Transverse colon (tissue), 4 donors: Measurements from ENCODE around the gene TSPYL6. TPM values are rescaled to one million over a fixed set of nuclear protein-coding genes. Genes with fewer than 3 reads are reported as not detected.
A peak's percentile ranks its signal among the peaks of the same experiment; 100 is the strongest.

Experiments used
- DNase-seq: peaks from one replicate; pipeline ENCODE4 v3.0.0-alpha.2; 2019
- H3K27ac ChIP-seq, 4 donors: fragments of 200-600 bp; sonication (generic); 2 replicates each; pipeline ENCODE4 v1.5.1; 2016 to 2018; ENCODE audit warnings: inconsistent platforms in 4 of 4
- H3K27me3 ChIP-seq: fragments of 200-600 bp; sonication (generic); 2 replicates; pipeline ENCODE4 v1.5.1; 2017; ENCODE audit warnings: inconsistent platforms
- H3K36me3 ChIP-seq, 4 donors: fragments of 200-600 bp; sonication (generic); 2 replicates each; pipeline ENCODE4 v1.5.1; 2017 to 2019; ENCODE audit warnings: inconsistent platforms in 4 of 4
- H3K4me1 ChIP-seq, 4 donors: fragments of 200-600 bp; sonication (generic); 2 replicates each; pipeline ENCODE4 v1.5.1; 2017 to 2020; ENCODE audit warnings: inconsistent platforms in 4 of 4
- H3K4me3 ChIP-seq, 4 donors: fragments of 200-600 bp; sonication (generic); 1 replicate in 1 of 4; 2 replicates in 3 of 4; pipeline versions ENCODE4 v1.5.1 to v1.6.1; 2017 to 2019; ENCODE audit warnings: inconsistent platforms in 4 of 4
- H3K9me3 ChIP-seq, 2 donors: fragments of 200-600 bp; sonication (generic); 2 replicates each; pipeline ENCODE4 v1.5.1; 2017 to 2019; ENCODE audit warnings: inconsistent platforms in 2 of 2
- EP300 ChIP-seq: sonication (generic); formaldehyde crosslinking; IDR thresholded peaks from one replicate; pipeline ENCODE4 v1.6.1; 2017; ENCODE audit warnings: antibody characterized with exemption, low read depth
- POLR2A ChIP-seq: fragments of 450-650 bp; IDR thresholded peaks from one replicate; pipeline ENCODE4 v1.6.1; 2016; ENCODE audit warnings: antibody characterized with exemption, mild to moderate bottlenecking, moderate library complexity
- POLR2AphosphoS5 ChIP-seq, 3 donors: sonication (generic); formaldehyde crosslinking; IDR thresholded peaks; one replicate each; pipeline ENCODE4 v1.6.1; 2016; ENCODE audit warnings: antibody characterized with exemption in 3 of 3
- WGBS, 2 donors: methylation state at CpG; one replicate each; pipeline ENCODE4 v1.1.5; 2018; ENCODE audit warnings: low coverage in 1 of 2; 5-methylcytosine and 5-hydroxymethylcytosine counted together
- in situ Hi-C, 4 donors: fragments of 200-750 bp; cut with MboI; loops; one replicate each; pipeline versions ENCODE4 v1.15.0 to v1.15.1; 2017; ENCODE audit warnings: low sequenced_read_pairs in 3 of 4, low pct_ligation_motif_present in 1 of 4, low pct_unique_long_range_greater_than_20kb in 1 of 4
- intact Hi-C: fragments of 100-400 bp; cut with DNase I; formaldehyde crosslinking; loops from one replicate; pipeline ENCODE4 v1.15.1; 2023; ENCODE audit warnings: low total_unique reads
- total RNA-seq, 4 donors: library from RNA; depleted of rRNA; stranded (reverse); fragments of >200 nt; gene quantifications; one replicate each; pipeline ENCODE4 v1.1.0, GENCODE V29; 2016
- TF ChIP-seq, protein P1 (sequence below), 5 experiments: fragments of 200-600 bp in 3 of 5; fragments of 450-650 bp in 2 of 5; sonication (generic) in 3 of 5; IDR thresholded peaks; 1 replicate in 2 of 5; 2 replicates in 3 of 5; pipeline ENCODE4 v1.5.1; 2016 to 2017; ENCODE audit warnings: antibody characterized with exemption in 5 of 5, inconsistent platforms in 3 of 5, mild to moderate bottlenecking in 2 of 5, moderate library complexity in 1 of 5

The TSPYL6 gene
- total RNA-seq, 4 donors from 2014 or later: not detected

DNA sequence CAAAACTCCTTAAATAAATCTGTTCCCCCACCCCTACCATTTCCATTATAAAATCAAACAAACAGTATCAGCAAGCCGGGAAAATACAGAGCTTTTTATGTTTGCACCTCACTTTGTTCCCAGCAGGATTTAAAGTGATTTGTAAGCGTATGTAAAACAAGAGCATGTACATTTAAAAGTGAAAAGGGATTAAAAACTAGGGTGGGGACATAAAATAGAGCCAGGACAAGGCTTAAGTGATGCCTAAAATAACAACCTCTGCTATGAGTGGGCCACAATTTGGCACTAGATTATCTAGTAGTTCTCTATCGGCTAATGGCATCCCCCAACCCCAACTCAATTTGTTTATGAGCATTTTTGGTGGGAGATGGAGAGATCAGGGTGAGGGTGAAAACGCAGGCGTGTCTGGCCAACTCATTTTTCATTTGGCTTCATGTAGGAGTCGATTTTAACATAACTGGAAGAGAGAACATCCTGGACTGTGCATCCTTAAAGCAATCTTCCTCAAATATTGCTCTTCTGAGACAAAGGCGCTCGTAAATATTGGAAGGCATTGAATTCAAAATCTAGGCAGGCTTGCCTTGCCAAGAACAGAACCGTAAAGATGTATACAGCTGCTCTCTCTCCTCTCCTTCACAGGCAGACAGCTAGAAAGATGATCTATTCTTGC lies 34.5 kb upstream of the TSPYL6 start:
- Histone ChIP-seq H3K36me3 (no peaks in the 10 kb centered on the region), H3K4me1 (no peaks in the 10 kb centered on the region), H3K27me3 (no peaks in the 10 kb centered on the region), H3K4me3 (no peak overlapping the region), H3K9me3 (no peaks in the 10 kb centered on the region), H3K27ac (no peak overlapping the region)
- no peak for TF ChIP-seq EP300
- TF ChIP-seq, protein P1, sequence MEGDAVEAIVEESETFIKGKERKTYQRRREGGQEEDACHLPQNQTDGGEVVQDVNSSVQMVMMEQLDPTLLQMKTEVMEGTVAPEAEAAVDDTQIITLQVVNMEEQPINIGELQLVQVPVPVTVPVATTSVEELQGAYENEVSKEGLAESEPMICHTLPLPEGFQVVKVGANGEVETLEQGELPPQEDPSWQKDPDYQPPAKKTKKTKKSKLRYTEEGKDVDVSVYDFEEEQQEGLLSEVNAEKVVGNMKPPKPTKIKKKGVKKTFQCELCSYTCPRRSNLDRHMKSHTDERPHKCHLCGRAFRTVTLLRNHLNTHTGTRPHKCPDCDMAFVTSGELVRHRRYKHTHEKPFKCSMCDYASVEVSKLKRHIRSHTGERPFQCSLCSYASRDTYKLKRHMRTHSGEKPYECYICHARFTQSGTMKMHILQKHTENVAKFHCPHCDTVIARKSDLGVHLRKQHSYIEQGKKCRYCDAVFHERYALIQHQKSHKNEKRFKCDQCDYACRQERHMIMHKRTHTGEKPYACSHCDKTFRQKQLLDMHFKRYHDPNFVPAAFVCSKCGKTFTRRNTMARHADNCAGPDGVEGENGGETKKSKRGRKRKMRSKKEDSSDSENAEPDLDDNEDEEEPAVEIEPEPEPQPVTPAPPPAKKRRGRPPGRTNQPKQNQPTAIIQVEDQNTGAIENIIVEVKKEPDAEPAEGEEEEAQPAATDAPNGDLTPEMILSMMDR (IDR thresholded peaks at IDR 0.05): no peak
- no peak for TF ChIP-seq POLR2AphosphoS5 (IDR thresholded peaks at IDR 0.05)
- no peak for TF ChIP-seq POLR2A
- DNase-seq: no peak
- intact Hi-C loops (no loop called here), in situ Hi-C loops (no loop called here)
- WGBS, 2 donors: 67 to 80% methylated on average over 9 of the region's 9 CpGs

DNA sequence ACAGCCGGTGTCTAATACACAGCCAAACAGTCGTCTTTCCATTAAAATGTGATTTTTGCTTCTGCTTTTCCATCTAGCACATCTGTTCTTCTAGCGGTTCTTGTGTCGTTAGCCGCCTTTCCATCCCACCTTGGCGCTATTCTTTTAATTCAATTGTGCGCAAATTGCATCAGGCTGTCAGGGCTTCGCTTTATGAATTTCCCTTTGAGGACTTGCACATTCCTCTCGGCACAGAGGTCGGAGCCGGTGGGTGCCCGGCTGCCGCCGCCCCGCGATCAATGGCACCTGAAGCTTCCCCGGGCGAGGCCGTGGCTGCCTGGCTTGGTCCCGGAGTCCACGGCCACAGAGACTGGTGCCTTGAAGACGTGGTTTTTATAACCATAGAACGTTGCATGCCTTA lies 33.9 kb upstream of the TSPYL6 start:
- no peak overlapping the region for H3K27ac ChIP-seq
- TF ChIP-seq, protein P1 (IDR thresholded peaks at IDR 0.05): no peak
- no peak for TF ChIP-seq POLR2A
- no peak for TF ChIP-seq EP300
- TF ChIP-seq POLR2AphosphoS5 (IDR thresholded peaks at IDR 0.05): no peak
- DNase-seq: no peak
- intact Hi-C loops (no loop called here), in situ Hi-C loops (no loop called here)
- no peaks in the 10 kb centered on the region for H3K9me3 ChIP-seq
- H3K36me3 ChIP-seq: no peaks in the 10 kb centered on the region
- 89 to 90% methylated on average over 7 to 23 of the region's 23 CpGs for WGBS, 2 donors
- H3K4me3 ChIP-seq: no peak overlapping the region
- no peaks in the 10 kb centered on the region for H3K27me3 ChIP-seq
- no peaks in the 10 kb centered on the region for H3K4me1 ChIP-seq

DNA sequence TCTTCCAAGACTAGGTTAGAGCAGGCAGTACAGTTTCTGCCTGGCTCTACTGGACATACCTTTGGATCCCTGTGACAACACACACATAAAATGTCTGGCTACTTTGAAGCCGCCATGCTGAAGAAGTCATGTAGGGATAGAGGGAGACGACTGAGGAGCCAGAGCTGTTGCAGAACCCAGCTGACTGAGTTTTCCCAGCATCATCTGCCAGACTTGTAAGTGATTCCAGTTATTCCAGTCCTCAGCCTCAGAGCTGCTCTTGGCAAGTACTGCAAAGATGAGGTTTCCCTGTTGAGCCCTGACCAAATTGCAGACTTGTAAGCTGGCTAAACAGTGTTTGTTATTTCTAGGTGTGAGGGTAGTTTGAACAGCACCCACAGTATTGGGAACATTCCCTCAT lies 31.5 kb upstream of the TSPYL6 start:
- in situ Hi-C loops: no loop called here
- H3K9me3 ChIP-seq: no peaks in the 10 kb centered on the region
- DNase-seq: no peak
- H3K36me3 ChIP-seq: no peaks in the 10 kb centered on the region
- H3K27me3 ChIP-seq: no peaks in the 10 kb centered on the region
- no peak overlapping the region for H3K4me3 ChIP-seq
- no peaks in the 10 kb centered on the region for H3K4me1 ChIP-seq
- no peak overlapping the region for H3K27ac ChIP-seq
- intact Hi-C loops: no loop called here
- WGBS, 2 donors: 88% methylated on average over 2 of the region's 2 CpGs; no CpG with 5 or more reads in 1 of the 2 donors
- no peak for TF ChIP-seq EP300
- peak in 1 of 3 donors; percentile 3 for TF ChIP-seq POLR2AphosphoS5 (IDR thresholded peaks at IDR 0.05)
- no peak for TF ChIP-seq POLR2A
- TF ChIP-seq, protein P1 (IDR thresholded peaks at IDR 0.05): no peak

DNA sequence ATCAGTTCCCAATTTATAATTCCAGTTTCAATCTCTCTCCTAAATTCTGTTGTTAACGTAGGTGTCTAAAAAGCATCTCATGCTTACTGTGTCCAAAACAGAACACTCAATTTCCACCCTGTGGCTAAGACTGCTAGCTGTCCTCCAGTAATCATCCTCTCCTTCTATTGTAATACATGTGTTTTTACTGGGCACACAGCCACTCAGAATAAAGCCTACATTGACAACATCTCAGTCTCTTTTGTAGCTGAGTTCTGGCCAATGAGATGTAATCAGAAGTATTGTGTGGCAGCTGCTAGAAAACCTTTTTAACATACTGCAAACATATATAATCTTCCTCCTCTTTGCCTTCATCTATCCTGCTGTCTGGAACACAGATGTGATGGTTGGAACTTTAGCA lies 29.4 kb upstream of the TSPYL6 start:
- H3K4me1 ChIP-seq: no peaks in the 10 kb centered on the region
- H3K9me3 ChIP-seq: no peaks in the 10 kb centered on the region
- WGBS, 2 donors: 89 to 100% methylated on average over 1 of the region's 1 CpG
- no peak overlapping the region for H3K27ac ChIP-seq
- no peaks in the 10 kb centered on the region for H3K27me3 ChIP-seq
- DNase-seq: no peak
- H3K4me3 ChIP-seq: no peak overlapping the region
- TF ChIP-seq POLR2AphosphoS5 (IDR thresholded peaks at IDR 0.05) (no peak), EP300 (no peak), POLR2A (no peak)
- TF ChIP-seq, protein P1 (IDR thresholded peaks at IDR 0.05): no peak
- intact Hi-C loops (no loop called here), in situ Hi-C loops (no loop called here)
- no peaks in the 10 kb centered on the region for H3K36me3 ChIP-seq
